ENCODE data around the gene TMEM86A. TPM values are rescaled to one million over a fixed set of nuclear protein-coding genes. Genes with fewer than 3 reads are reported as not detected.

Gene TMEM86A
- total RNA-seq, 4 donors from 2014 or later = 37.6 to 96.2 (median 52.8) TPM

GRCh38 chr11:18696638-18697225 is 1.8 kb upstream of the TMEM86A start:
- no peak for TF ChIP-seq POLR2A (IDR thresholded peaks at IDR 0.05)
- DNase-seq (ENCODE audit: low spot score in 2 of 2) = no peak
- WGBS, 2 donors = 71 to 76% methylated on average over 2 of the region's 2 CpGs
- intact Hi-C loops (cut with DNase I; ENCODE audit: low total_unique reads) = no loop called here
- H3K4me3 ChIP-seq (ENCODE audit: low read depth, poor library complexity, severe bottlenecking) = no peak overlapping the region

- intact Hi-C loops (cut with DNase I; ENCODE audit: low total_unique reads) = no loop called here
- H3K4me3 ChIP-seq (ENCODE audit: low read depth, poor library complexity, severe bottlenecking) = no peak overlapping the region
- WGBS, 2 donors = 87 to 92% methylated on average over 4 of the region's 4 CpGs
- TF ChIP-seq CTCF (IDR thresholded peaks at IDR 0.05) = no peak
- TF ChIP-seq POLR2A (IDR thresholded peaks at IDR 0.05) = no peak
- DNase-seq (ENCODE audit: low spot score in 2 of 2) = no peak
These were observed 1.0 kb upstream of the TMEM86A start for GRCh38 chr11:18697576-18697975.

DNA sequence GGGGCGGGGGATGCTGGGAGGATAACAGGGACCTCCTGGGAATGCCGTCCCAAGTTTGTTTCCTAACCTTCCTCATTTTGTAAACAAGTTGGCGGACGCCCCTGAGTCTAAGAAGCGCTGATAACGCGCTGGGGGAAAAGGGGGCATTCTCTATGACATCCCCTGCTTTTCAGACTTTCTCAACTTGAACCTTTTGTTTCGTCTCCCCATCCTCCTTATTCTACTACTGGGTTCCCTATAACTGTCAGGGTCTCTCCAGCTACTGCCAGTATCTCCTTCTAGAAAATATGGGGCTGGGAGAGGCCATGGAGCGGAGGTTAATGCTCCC is 654 bp downstream of the TMEM86A start:
- TF ChIP-seq POLR2A (IDR thresholded peaks at IDR 0.05) (no peak), CTCF (IDR thresholded peaks at IDR 0.05) (no peak)
- no peak for DNase-seq (ENCODE audit: low spot score in 2 of 2)
- intact Hi-C loops (cut with DNase I; ENCODE audit: low total_unique reads) = no loop called here
- WGBS, 2 donors = 10 to 13% methylated on average over 9 of the region's 9 CpGs
- H3K4me3 ChIP-seq (ENCODE audit: low read depth, poor library complexity, severe bottlenecking) = peak overlapping the region; percentile 58

DNA sequence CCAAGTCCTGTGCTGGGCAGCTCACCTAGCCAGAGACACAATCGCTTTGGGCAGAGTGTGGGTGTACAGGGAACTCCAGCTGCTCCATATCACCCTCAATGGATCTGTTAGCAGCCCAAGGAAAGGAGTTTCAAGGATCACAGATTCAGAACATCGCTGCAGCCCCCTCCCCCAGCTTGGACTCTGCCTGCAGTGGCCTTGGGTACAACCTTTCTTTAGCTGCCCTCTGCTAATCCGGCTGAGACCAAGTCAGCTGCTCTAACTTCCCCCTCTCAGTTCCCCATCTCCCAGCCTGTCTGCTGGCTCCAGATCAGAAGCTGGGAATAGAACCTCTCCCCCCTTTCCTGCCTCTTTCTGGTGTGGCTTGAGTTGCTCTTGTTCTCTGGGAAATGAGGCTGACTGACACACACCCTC is 1.3 kb downstream of the TMEM86A start:
- no peak for TF ChIP-seq POLR2A (IDR thresholded peaks at IDR 0.05)
- TF ChIP-seq CTCF (IDR thresholded peaks at IDR 0.05) = no peak
- intact Hi-C loops (cut with DNase I; ENCODE audit: low total_unique reads) = no loop called here
- 60 to 65% methylated on average over 3 of the region's 3 CpGs for WGBS, 2 donors
- no peak overlapping the region for H3K4me3 ChIP-seq (ENCODE audit: low read depth, poor library complexity, severe bottlenecking)
- peak in 1 of 2 donors; percentile 44 for DNase-seq (ENCODE audit: low spot score in 2 of 2)

- no peak for TF ChIP-seq CTCF (IDR thresholded peaks at IDR 0.05)
- no peak for TF ChIP-seq POLR2A (IDR thresholded peaks at IDR 0.05)
- 30 to 47% methylated on average over 1 of the region's 1 CpG for WGBS, 2 donors
- intact Hi-C loops (cut with DNase I; ENCODE audit: low total_unique reads) = no loop called here
- DNase-seq (ENCODE audit: low spot score in 2 of 2) = no peak
- no peak overlapping the region for H3K4me3 ChIP-seq (ENCODE audit: low read depth, poor library complexity, severe bottlenecking)
These were observed 1.8 kb downstream of the TMEM86A start for GRCh38 chr11:18700375-18700774.

DNA sequence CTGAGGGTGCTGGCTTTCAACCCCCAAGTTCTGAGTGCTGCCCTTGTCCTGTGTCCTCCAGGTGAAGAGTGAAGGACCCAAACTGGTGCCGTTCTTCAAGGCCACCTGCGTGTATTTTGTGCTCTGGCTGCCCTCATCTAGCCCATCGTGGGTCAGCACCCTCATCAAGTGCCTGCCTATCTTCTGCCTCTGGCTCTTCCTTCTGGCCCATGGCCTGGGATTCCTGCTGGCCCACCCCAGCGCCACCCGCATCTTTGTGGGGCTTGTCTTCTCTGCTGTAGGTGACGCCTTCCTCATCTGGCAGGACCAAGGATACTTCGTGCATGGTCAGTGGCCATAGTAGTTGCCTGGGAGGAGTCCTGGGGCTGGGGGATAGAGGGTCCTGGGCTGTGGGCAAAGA is 2.3 kb downstream of the TMEM86A start:
- intact Hi-C loops (cut with DNase I; ENCODE audit: low total_unique reads) = no loop called here
- WGBS, 2 donors = 93 to 94% methylated on average over 7 of the region's 7 CpGs
- no peak overlapping the region for H3K4me3 ChIP-seq (ENCODE audit: low read depth, poor library complexity, severe bottlenecking)
- no peak for DNase-seq (ENCODE audit: low spot score in 2 of 2)
- no peak for TF ChIP-seq POLR2A (IDR thresholded peaks at IDR 0.05)
- no peak for TF ChIP-seq CTCF (IDR thresholded peaks at IDR 0.05)

All from lower leg skin (tissue), 4 donors.